ENCODE measurements around the gene PTGDR. TPM values are rescaled to one million over a fixed set of nuclear protein-coding genes. Genes with fewer than 3 reads are reported as not detected.

PTGDR gene
- total and polyA plus RNA-seq, 10 of the 15 experiments (the other 5 are each of a cell fraction or from before 2014, with no cell fraction given) = not detected

DNA sequence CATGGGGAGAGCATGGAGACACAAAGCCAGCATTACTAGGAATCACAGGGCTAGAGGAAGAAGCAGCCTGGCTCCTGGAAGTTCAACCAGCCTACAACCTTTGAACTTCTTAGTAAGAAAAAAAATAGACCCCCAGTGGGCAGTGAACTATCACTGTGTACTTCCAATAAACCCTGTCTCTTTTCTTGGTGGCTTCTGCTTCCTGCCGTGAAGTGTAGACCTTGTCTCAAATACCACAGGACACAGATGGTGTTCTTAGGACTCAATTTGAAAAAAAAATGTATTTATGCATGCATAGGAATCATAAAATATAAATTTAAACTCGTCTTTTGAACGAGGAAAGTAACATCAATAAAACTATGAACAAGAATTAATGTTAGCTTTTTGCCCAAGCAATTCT is 43.0 kb downstream of the PTGDR start:
- H2AFZ ChIP-seq (ENCODE audit: control insufficient read depth, low read depth, low read length) = no peak overlapping the region
- WGBS (ENCODE audit: insufficient coverage, insufficient replicate concordance, low lambda C conversion rate, missing lambda C conversion rate) = 37% methylated on average over 3 of the region's 3 CpGs
- H3K79me2 ChIP-seq (ENCODE audit: control insufficient read depth, insufficient read depth, low read length) = no peaks in the 10 kb centered on the region
- intact Hi-C loops (cut with micrococcal nuclease; ENCODE audit: unreplicated experiment) (no loop called here), in situ Hi-C loops (cut with MboI) (no loop called here)
- FAIRE-seq (no peak), ATAC-seq (no peak), DNase-seq (ENCODE audit: low read depth, low spot score) (no peak)
- ChIA-PET RAD21 (ENCODE audit: unreplicated experiment) (no interaction called here), POLR2A (no interaction called here), SMC1A (ENCODE audit: uncharacterized antibody, unreplicated experiment) (interaction anchor here (1.1 to 1.5 kb wide), 2 partner anchors 10 to 11 kb away, joined by 3 read pairs; no protein-coding TSS in a partner anchor), CTCF (interaction anchor here (0.6 to 1.1 kb wide), 2 partner anchors 36 to 464 kb away, joined by 3 read pairs; no protein-coding TSS in a partner anchor)
- H3K27ac ChIP-seq (ENCODE audit: control insufficient read depth, insufficient read depth) = no peak overlapping the region
- H4K20me1 ChIP-seq (ENCODE audit: control insufficient read depth, insufficient read depth) = no peaks in the 10 kb centered on the region
- H3K9ac ChIP-seq (ENCODE audit: control insufficient read depth, insufficient read depth, low read length) = no peak overlapping the region
- peaks cover 27% of the 10 kb centered on the region for H3K4me1 ChIP-seq (ENCODE audit: control insufficient read depth, insufficient read depth, low read length)
- H3K4me3 ChIP-seq = no peak overlapping the region
- H3K27me3 ChIP-seq (replicated peaks in 1 of 2; ENCODE audit: control insufficient read depth in 2 of 2, insufficient read depth in 2 of 2, low read length in 1 of 2) = peaks cover 9 to 15% of the 10 kb centered on the region in 2 experiments
- H3K4me2 ChIP-seq (ENCODE audit: control insufficient read depth, insufficient read depth) = no peak overlapping the region
- no peaks in the 10 kb centered on the region for H3K36me3 ChIP-seq (ENCODE audit: control insufficient read depth in 2 of 2, insufficient read depth in 2 of 2, low read length in 1 of 2)
- no TSS peak for BruUV-seq (replicated peaks)
- peaks cover 7% of the 10 kb centered on the region; the same call in 2 of the 3 replicates for H3K9me3 ChIP-seq (replicated peaks; ENCODE audit: control insufficient read depth, insufficient read depth, low read length)
- TF ChIP-seq TARDBP (IDR thresholded peaks at IDR 0.05; ENCODE audit: borderline replicate concordance) (no peak), RB1 (IDR thresholded peaks at IDR 0.05; ENCODE audit: borderline replicate concordance) (no peak), SMAD5 (IDR thresholded peaks at IDR 0.05; ENCODE audit: low read depth) (no peak), MEF2B (IDR thresholded peaks at IDR 0.05; ENCODE audit: partially characterized antibody, poor library complexity, severe bottlenecking) (no peak), TAF1 (IDR thresholded peaks at IDR 0.05; ENCODE audit: borderline replicate concordance, low read depth, low read length) (no peak), IRF4 (IDR thresholded peaks at IDR 0.05; ENCODE audit: low read depth, low read length) (no peak), MYB (IDR thresholded peaks at IDR 0.05; ENCODE audit: borderline replicate concordance, low read depth, low read length) (no peak), NR2C1 (IDR thresholded peaks at IDR 0.05) (no peak), ETV6 (conservative IDR thresholded peaks at IDR 0.05 in 1 of 2, IDR thresholded peaks at IDR 0.05 in 1 of 2; ENCODE audit: borderline replicate concordance in 1 of 2, low read depth in 1 of 2) (no peak), CHD4 (IDR thresholded peaks at IDR 0.05) (no peak)
- TF ChIP-seq, protein P1, sequence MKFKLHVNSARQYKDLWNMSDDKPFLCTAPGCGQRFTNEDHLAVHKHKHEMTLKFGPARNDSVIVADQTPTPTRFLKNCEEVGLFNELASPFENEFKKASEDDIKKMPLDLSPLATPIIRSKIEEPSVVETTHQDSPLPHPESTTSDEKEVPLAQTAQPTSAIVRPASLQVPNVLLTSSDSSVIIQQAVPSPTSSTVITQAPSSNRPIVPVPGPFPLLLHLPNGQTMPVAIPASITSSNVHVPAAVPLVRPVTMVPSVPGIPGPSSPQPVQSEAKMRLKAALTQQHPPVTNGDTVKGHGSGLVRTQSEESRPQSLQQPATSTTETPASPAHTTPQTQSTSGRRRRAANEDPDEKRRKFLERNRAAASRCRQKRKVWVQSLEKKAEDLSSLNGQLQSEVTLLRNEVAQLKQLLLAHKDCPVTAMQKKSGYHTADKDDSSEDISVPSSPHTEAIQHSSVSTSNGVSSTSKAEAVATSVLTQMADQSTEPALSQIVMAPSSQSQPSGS (IDR thresholded peaks at IDR 0.05; ENCODE audit: low read length) = no peak
- TF ChIP-seq, protein P2, sequence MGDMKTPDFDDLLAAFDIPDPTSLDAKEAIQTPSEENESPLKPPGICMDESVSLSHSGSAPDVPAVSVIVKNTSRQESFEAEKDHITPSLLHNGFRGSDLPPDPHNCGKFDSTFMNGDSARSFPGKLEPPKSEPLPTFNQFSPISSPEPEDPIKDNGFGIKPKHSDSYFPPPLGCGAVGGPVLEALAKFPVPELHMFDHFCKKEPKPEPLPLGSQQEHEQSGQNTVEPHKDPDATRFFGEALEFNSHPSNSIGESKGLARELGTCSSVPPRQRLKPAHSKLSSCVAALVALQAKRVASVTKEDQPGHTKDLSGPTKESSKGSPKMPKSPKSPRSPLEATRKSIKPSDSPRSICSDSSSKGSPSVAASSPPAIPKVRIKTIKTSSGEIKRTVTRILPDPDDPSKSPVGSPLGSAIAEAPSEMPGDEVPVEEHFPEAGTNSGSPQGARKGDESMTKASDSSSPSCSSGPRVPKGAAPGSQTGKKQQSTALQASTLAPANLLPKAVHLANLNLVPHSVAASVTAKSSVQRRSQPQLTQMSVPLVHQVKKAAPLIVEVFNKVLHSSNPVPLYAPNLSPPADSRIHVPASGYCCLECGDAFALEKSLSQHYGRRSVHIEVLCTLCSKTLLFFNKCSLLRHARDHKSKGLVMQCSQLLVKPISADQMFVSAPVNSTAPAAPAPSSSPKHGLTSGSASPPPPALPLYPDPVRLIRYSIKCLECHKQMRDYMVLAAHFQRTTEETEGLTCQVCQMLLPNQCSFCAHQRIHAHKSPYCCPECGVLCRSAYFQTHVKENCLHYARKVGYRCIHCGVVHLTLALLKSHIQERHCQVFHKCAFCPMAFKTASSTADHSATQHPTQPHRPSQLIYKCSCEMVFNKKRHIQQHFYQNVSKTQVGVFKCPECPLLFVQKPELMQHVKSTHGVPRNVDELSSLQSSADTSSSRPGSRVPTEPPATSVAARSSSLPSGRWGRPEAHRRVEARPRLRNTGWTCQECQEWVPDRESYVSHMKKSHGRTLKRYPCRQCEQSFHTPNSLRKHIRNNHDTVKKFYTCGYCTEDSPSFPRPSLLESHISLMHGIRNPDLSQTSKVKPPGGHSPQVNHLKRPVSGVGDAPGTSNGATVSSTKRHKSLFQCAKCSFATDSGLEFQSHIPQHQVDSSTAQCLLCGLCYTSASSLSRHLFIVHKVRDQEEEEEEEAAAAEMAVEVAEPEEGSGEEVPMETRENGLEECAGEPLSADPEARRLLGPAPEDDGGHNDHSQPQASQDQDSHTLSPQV (IDR thresholded peaks at IDR 0.05) = no peak
- TF ChIP-seq, protein P3, sequence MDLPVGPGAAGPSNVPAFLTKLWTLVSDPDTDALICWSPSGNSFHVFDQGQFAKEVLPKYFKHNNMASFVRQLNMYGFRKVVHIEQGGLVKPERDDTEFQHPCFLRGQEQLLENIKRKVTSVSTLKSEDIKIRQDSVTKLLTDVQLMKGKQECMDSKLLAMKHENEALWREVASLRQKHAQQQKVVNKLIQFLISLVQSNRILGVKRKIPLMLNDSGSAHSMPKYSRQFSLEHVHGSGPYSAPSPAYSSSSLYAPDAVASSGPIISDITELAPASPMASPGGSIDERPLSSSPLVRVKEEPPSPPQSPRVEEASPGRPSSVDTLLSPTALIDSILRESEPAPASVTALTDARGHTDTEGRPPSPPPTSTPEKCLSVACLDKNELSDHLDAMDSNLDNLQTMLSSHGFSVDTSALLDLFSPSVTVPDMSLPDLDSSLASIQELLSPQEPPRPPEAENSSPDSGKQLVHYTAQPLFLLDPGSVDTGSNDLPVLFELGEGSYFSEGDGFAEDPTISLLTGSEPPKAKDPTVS (IDR thresholded peaks at IDR 0.05; ENCODE audit: low read depth, low read length) = no peak
- TF ChIP-seq, protein P4, sequence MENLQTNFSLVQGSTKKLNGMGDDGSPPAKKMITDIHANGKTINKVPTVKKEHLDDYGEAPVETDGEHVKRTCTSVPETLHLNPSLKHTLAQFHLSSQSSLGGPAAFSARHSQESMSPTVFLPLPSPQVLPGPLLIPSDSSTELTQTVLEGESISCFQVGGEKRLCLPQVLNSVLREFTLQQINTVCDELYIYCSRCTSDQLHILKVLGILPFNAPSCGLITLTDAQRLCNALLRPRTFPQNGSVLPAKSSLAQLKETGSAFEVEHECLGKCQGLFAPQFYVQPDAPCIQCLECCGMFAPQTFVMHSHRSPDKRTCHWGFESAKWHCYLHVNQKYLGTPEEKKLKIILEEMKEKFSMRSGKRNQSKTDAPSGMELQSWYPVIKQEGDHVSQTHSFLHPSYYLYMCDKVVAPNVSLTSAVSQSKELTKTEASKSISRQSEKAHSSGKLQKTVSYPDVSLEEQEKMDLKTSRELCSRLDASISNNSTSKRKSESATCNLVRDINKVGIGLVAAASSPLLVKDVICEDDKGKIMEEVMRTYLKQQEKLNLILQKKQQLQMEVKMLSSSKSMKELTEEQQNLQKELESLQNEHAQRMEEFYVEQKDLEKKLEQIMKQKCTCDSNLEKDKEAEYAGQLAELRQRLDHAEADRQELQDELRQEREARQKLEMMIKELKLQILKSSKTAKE (IDR thresholded peaks at IDR 0.05; ENCODE audit: low read depth, poor library complexity, severe bottlenecking) = no peak
